ENCODE data around the gene MLH1. TPM values are rescaled to one million over a fixed set of nuclear protein-coding genes. Genes with fewer than 3 reads are reported as not detected.

The MLH1 gene
- total RNA-seq, 4 donors from 2014 or later: 30.7 to 39.1 (median 33.5) TPM

DNA sequence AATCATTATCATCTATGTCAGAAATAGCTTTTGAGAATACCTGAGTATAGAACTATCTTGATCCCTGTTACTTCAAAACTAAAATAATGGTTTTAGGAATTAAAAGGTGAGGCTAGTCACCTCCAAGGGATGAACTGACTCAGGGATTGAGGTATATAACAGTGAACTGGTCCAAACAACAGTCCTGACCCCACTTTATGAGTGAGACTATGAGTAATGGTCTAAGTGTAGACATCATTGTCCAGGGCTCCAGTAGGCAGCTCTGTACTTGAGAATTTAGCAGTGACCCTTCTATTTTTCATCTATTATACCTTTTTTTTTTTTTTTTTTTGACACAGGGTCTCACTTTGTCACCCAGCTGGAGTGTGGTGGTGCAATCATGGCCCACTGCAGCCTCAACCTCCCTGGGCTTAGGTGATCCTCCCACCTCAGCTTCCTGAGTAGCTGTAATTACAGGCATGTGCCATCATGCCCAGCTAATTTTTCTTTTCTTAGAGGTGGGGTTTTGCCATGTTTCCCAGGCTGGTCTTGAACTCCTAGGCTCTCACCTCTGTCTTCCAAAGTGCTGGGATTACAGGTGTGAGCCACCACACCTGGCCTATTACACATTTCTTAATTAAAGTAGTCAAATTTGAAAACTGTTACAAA, 36.3 kb downstream of the MLH1 start:
- no peak for ATAC-seq
- Histone ChIP-seq H3K9me3 (no peaks in the 10 kb centered on the region), H3K36me3 (peaks cover 0 to 97% of the 10 kb centered on the region in 2 donors), H3K4me1 (peaks cover 0 to 51% (median 0%) of the 10 kb centered on the region in 3 donors), H3K27ac (peak overlapping the region; percentile 21 to 71 (median 50)), H3K4me3 (no peak overlapping the region), H3K27me3 (no peaks in the 10 kb centered on the region)
- no peak for TF ChIP-seq EP300 (IDR thresholded peaks at IDR 0.05)
- TF ChIP-seq POLR2A (IDR thresholded peaks at IDR 0.05): no peak
- TF ChIP-seq POLR2AphosphoS5 (IDR thresholded peaks at IDR 0.05): no peak

- H3K36me3 ChIP-seq: peaks cover 0 to 99% of the 10 kb centered on the region in 2 donors
- peak overlapping the region in 3 of 4 donors; percentile 47 to 71 (median 52) for H3K27ac ChIP-seq
- H3K9me3 ChIP-seq: no peaks in the 10 kb centered on the region
- H3K4me1 ChIP-seq: peaks cover 0 to 51% (median 0%) of the 10 kb centered on the region in 3 donors
- WGBS, 2 donors (ENCODE audit: low coverage in 1 of 2): 39 to 57% methylated on average over 3 of the region's 3 CpGs
- no peaks in the 10 kb centered on the region for H3K27me3 ChIP-seq
- no peak for ATAC-seq
- TF ChIP-seq, protein P1, sequence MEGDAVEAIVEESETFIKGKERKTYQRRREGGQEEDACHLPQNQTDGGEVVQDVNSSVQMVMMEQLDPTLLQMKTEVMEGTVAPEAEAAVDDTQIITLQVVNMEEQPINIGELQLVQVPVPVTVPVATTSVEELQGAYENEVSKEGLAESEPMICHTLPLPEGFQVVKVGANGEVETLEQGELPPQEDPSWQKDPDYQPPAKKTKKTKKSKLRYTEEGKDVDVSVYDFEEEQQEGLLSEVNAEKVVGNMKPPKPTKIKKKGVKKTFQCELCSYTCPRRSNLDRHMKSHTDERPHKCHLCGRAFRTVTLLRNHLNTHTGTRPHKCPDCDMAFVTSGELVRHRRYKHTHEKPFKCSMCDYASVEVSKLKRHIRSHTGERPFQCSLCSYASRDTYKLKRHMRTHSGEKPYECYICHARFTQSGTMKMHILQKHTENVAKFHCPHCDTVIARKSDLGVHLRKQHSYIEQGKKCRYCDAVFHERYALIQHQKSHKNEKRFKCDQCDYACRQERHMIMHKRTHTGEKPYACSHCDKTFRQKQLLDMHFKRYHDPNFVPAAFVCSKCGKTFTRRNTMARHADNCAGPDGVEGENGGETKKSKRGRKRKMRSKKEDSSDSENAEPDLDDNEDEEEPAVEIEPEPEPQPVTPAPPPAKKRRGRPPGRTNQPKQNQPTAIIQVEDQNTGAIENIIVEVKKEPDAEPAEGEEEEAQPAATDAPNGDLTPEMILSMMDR (IDR thresholded peaks at IDR 0.05): no peak
- TF ChIP-seq EP300 (IDR thresholded peaks at IDR 0.05) (no peak), POLR2A (IDR thresholded peaks at IDR 0.05) (no peak), POLR2AphosphoS5 (IDR thresholded peaks at IDR 0.05) (no peak)
- no peak overlapping the region for H3K4me3 ChIP-seq
Observed at GRCh38 chr3:37030588-37030987, 37.3 kb downstream of the MLH1 start.

- TF ChIP-seq, protein P1 (IDR thresholded peaks at IDR 0.05): no peak
- no peak for TF ChIP-seq EP300 (IDR thresholded peaks at IDR 0.05)
- no peak for TF ChIP-seq POLR2AphosphoS5 (IDR thresholded peaks at IDR 0.05)
- no peak for TF ChIP-seq POLR2A (IDR thresholded peaks at IDR 0.05)
- peaks cover 0 to 99% of the 10 kb centered on the region in 2 donors for H3K36me3 ChIP-seq
- H3K4me3 ChIP-seq: no peak overlapping the region
- H3K27me3 ChIP-seq: no peaks in the 10 kb centered on the region
- peak overlapping the region in 3 of 4 donors; percentile 47 to 71 (median 52) for H3K27ac ChIP-seq
- WGBS, 2 donors (ENCODE audit: low coverage in 1 of 2): 56 to 63% methylated on average over 6 to 7 of the region's 7 CpGs
- ATAC-seq: peak; percentile 39
- peaks cover 0 to 4% (median 0%) of the 10 kb centered on the region in 3 donors for H3K9me3 ChIP-seq
- H3K4me1 ChIP-seq: peaks cover 0 to 46% (median 0%) of the 10 kb centered on the region in 3 donors
Observed at GRCh38 chr3:37031096-37031682, 37.9 kb downstream of the MLH1 start.

DNA sequence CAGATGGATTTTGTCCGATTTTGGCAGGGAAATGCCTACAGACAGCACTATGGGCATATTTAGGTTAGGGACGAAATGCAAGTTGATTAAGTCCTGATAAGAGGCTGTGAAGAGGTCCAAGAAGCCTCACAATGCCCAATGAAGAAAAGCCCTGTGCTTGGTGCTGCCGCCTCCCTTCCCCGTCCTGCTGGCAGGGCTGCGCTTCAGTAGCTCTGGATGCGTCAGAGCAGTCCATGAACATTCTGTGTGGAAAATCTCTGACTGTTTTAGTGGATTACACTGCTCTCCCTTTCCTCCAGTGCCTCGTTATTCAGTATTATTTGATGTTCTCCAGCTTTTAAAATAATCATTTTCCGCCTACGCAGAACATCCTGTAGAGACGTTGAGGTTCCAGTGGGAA, 39.6 kb downstream of the MLH1 start:
- peaks cover 0 to 8% (median 0%) of the 10 kb centered on the region in 3 donors for H3K9me3 ChIP-seq
- peaks cover 0 to 45% (median 0%) of the 10 kb centered on the region in 3 donors for H3K4me1 ChIP-seq
- 20 to 71% methylated on average over 9 to 10 of the region's 10 CpGs for WGBS, 2 donors (ENCODE audit: low coverage in 1 of 2)
- no peaks in the 10 kb centered on the region for H3K27me3 ChIP-seq
- H3K27ac ChIP-seq: peak overlapping the region in 3 of 4 donors; percentile 49 to 56 (median 54)
- peak; percentile 36 for ATAC-seq
- peaks cover 0 to 97% of the 10 kb centered on the region in 2 donors for H3K36me3 ChIP-seq
- no peak for TF ChIP-seq POLR2A (IDR thresholded peaks at IDR 0.05)
- no peak for TF ChIP-seq POLR2AphosphoS5 (IDR thresholded peaks at IDR 0.05)
- TF ChIP-seq, protein P1 (IDR thresholded peaks at IDR 0.05): no peak
- TF ChIP-seq EP300 (IDR thresholded peaks at IDR 0.05): no peak
- no peak overlapping the region for H3K4me3 ChIP-seq

DNA sequence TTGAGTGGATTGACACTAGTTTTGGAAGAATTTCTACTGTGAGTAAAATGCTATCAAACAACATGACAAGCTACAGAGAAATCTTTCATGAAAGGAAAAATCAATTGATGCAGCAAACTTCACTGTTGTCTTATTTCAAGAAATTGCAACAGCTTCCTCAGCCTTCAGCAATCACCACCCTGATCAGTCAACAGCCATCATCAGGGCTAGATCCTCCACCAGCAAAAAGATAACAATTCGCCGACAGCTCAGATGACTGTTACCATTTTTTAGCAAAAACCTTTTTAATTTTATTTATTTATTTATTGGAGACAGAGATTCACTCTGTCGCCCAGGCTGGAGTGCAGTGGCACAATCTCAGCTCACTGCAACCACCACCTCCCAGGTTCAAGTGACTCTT, 44.0 kb downstream of the MLH1 start:
- Histone ChIP-seq H3K27ac (no peak overlapping the region), H3K36me3 (peaks cover 0 to 86% of the 10 kb centered on the region in 2 donors), H3K4me3 (no peak overlapping the region), H3K9me3 (peaks cover 0 to 8% (median 0%) of the 10 kb centered on the region in 3 donors), H3K27me3 (no peaks in the 10 kb centered on the region), H3K4me1 (peaks cover 0 to 29% (median 4%) of the 10 kb centered on the region in 3 donors)
- TF ChIP-seq POLR2AphosphoS5 (IDR thresholded peaks at IDR 0.05) (no peak), POLR2A (IDR thresholded peaks at IDR 0.05) (no peak), EP300 (IDR thresholded peaks at IDR 0.05) (no peak)
- TF ChIP-seq, protein P1 (IDR thresholded peaks at IDR 0.05): no peak
- no peak for ATAC-seq
- WGBS, 2 donors (ENCODE audit: low coverage in 1 of 2): 100% methylated on average over 3 of the region's 3 CpGs
